ENCODE results near the gene CDK14.
"Not testable (repeated sequence)": the region's sequence is repeated elsewhere in the genome, so short reads cannot be mapped to it uniquely, and the experiment has no call there.

Gene CDK14

DNA sequence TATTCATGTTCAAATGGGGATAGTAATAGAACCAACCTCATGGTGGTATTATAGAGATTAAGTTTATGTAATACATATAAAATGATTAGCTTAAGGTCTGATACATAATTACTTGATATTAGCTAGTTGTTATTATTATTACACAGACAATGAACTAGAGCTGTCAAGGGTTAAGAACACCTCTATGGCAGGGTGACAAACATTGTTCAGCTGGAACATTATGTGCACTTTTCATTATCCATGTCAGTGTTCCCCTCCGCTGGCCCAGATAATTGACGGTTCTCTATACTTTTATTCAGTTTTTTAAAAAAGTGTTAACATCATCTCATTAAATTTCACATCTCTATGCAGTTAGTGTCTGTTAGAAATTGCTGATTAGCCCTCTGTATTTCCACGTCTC, 142.1 kb downstream of the CDK14 start:
- Mint-ChIP-seq H3K4me3 (no peak overlapping the region), H3K9me3 (peaks cover 6% of the 10 kb centered on the region), H3K27ac (no peak overlapping the region), H3K4me1 (ENCODE audit: low read depth) (no peaks in the 10 kb centered on the region), H3K36me3 (ENCODE audit: low read depth) (no peaks in the 10 kb centered on the region), H3K27me3 (ENCODE audit: low read depth) (no peaks in the 10 kb centered on the region)
- DNase-seq (ENCODE audit: low spot score): no peak

- no peak overlapping the region for H3K4me3 Mint-ChIP-seq
- DNase-seq (ENCODE audit: low spot score): no peak
- H3K27me3 Mint-ChIP-seq (ENCODE audit: low read depth): no peaks in the 10 kb centered on the region
- H3K4me1 Mint-ChIP-seq (ENCODE audit: low read depth): no peaks in the 10 kb centered on the region
- no peaks in the 10 kb centered on the region for H3K9me3 Mint-ChIP-seq
- no peak overlapping the region for H3K27ac Mint-ChIP-seq
- H3K36me3 Mint-ChIP-seq (ENCODE audit: low read depth): no peaks in the 10 kb centered on the region
Measured at GRCh38 chr7:90739716-90740115, 143.6 kb downstream of the CDK14 start.

- Mint-ChIP-seq H3K27ac (no peak overlapping the region), H3K4me3 (no peak overlapping the region), H3K4me1 (ENCODE audit: low read depth) (no peaks in the 10 kb centered on the region), H3K36me3 (ENCODE audit: low read depth) (no peaks in the 10 kb centered on the region), H3K27me3 (ENCODE audit: low read depth) (no peaks in the 10 kb centered on the region), H3K9me3 (no peaks in the 10 kb centered on the region)
- no peak for DNase-seq (ENCODE audit: low spot score)
Measured at GRCh38 chr7:90740386-90740785, 144.3 kb downstream of the CDK14 start.

- DNase-seq (ENCODE audit: low spot score): no peak
- H3K4me1 Mint-ChIP-seq (ENCODE audit: low read depth): no peaks in the 10 kb centered on the region
Measured at GRCh38 chr7:90743626-90744025, 147.5 kb downstream of the CDK14 start.

GRCh38 chr7:90747516-90747915, 151.4 kb downstream of the CDK14 start:
- H3K4me1 Mint-ChIP-seq (ENCODE audit: low read depth): no peaks in the 10 kb centered on the region
- no peak overlapping the region for H3K27ac Mint-ChIP-seq
- DNase-seq (ENCODE audit: low spot score): no peak
- no peak overlapping the region for H3K4me3 Mint-ChIP-seq
- no peaks in the 10 kb centered on the region for H3K9me3 Mint-ChIP-seq
- H3K36me3 Mint-ChIP-seq (ENCODE audit: low read depth): no peaks in the 10 kb centered on the region
- H3K27me3 Mint-ChIP-seq (ENCODE audit: low read depth): no peaks in the 10 kb centered on the region

More at GRCh38 chr7:90743626-90744025, 147.5 kb downstream of the CDK14 start:
- no peaks in the 10 kb centered on the region for H3K36me3 Mint-ChIP-seq (ENCODE audit: low read depth)
- no peaks in the 10 kb centered on the region for H3K9me3 Mint-ChIP-seq
- no peak overlapping the region for H3K27ac Mint-ChIP-seq
- no peak overlapping the region for H3K4me3 Mint-ChIP-seq
- H3K27me3 Mint-ChIP-seq (ENCODE audit: low read depth): no peaks in the 10 kb centered on the region

GRCh38 chr7:90749262-90749661, 153.1 kb downstream of the CDK14 start:
- DNase-seq (ENCODE audit: low spot score): no peak
- no peaks in the 10 kb centered on the region for H3K27me3 Mint-ChIP-seq (ENCODE audit: low read depth)
- no peak overlapping the region for H3K4me3 Mint-ChIP-seq
- no peaks in the 10 kb centered on the region for H3K9me3 Mint-ChIP-seq
- no peaks in the 10 kb centered on the region for H3K36me3 Mint-ChIP-seq (ENCODE audit: low read depth)
- H3K27ac Mint-ChIP-seq: no peak overlapping the region
- H3K4me1 Mint-ChIP-seq (ENCODE audit: low read depth): no peaks in the 10 kb centered on the region

DNA sequence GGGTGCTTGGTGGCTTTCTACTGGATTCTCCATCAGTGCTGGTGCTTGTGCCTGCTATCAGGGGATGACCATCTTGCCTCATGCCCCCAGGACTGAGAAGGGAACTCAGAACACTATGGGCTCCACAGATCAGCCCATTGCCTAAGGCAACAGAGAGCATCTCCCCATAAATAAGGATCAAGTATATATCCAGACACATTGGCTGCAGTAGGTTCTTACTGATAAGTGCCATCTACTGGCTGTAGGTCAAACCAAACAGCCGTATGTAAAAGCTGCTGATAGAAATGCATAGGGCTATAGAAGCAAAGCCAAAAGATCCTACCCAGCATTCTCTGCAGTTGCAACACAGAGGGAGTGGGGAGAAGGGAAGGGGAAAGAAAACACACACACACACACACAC, 153.7 kb downstream of the CDK14 start:
- Mint-ChIP-seq H3K27me3 (ENCODE audit: low read depth) (no peaks in the 10 kb centered on the region), H3K9me3 (no peaks in the 10 kb centered on the region), H3K36me3 (ENCODE audit: low read depth) (no peaks in the 10 kb centered on the region), H3K4me3 (no peak overlapping the region), H3K4me1 (ENCODE audit: low read depth) (no peaks in the 10 kb centered on the region), H3K27ac (no peak overlapping the region)
- no peak for DNase-seq (ENCODE audit: low spot score)

DNA sequence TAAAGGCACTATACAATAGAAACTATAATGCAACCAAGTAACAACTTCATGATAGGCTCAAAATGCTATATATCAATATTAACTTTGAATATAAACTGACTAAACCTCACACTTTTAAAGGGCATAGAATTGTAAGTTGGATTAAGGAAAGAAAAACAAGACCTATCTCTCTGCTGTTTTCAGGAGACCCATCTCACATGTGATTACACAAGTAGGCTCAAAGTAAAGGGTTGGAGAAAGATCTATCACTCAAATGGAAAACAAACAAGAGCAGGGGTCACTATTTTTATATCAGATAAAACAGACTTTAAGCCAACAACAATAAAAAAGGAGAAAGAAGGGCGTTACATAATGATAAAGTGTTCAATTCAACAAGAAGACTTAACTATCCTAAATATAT, 155.5 kb downstream of the CDK14 start:
- no peaks in the 10 kb centered on the region for H3K9me3 Mint-ChIP-seq
- no peak overlapping the region for H3K27ac Mint-ChIP-seq
- DNase-seq (ENCODE audit: low spot score): no peak
- no peaks in the 10 kb centered on the region for H3K27me3 Mint-ChIP-seq (ENCODE audit: low read depth)
- H3K36me3 Mint-ChIP-seq (ENCODE audit: low read depth): no peaks in the 10 kb centered on the region
- no peaks in the 10 kb centered on the region for H3K4me1 Mint-ChIP-seq (ENCODE audit: low read depth)
- no peak overlapping the region for H3K4me3 Mint-ChIP-seq

- DNase-seq (ENCODE audit: low spot score): no peak
- H3K9me3 Mint-ChIP-seq: no peaks in the 10 kb centered on the region
- no peaks in the 10 kb centered on the region for H3K4me1 Mint-ChIP-seq (ENCODE audit: low read depth)
- H3K36me3 Mint-ChIP-seq (ENCODE audit: low read depth): no peaks in the 10 kb centered on the region
- H3K27ac Mint-ChIP-seq: no peak overlapping the region
- H3K27me3 Mint-ChIP-seq (ENCODE audit: low read depth): no peaks in the 10 kb centered on the region
- H3K4me3 Mint-ChIP-seq: no peak overlapping the region
Measured at GRCh38 chr7:90752051-90752450, 155.9 kb downstream of the CDK14 start.

DNA sequence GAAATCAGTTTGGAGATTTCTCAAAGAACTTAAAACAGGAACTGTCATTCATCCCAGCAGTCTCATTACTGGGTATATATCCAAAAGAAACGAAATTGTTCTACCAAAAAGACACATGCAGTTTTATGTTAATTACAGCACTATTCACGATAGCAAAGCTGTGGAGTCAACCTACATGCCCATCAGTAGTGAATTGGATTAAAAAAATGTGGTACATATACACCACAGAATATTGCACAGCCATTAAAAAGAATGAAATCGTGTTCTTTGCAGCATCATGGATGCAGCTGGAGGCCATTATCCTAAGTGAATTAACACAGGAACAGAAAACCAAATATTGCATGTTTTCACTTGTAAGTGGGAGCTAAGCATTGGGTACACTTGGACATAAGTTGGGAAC, 158.9 kb downstream of the CDK14 start:
- no peak overlapping the region for H3K27ac Mint-ChIP-seq
- no peak for DNase-seq (ENCODE audit: low spot score)
- H3K27me3 Mint-ChIP-seq (ENCODE audit: low read depth): no peaks in the 10 kb centered on the region
- H3K4me1 Mint-ChIP-seq (ENCODE audit: low read depth): no peaks in the 10 kb centered on the region
- H3K9me3 Mint-ChIP-seq: no peaks in the 10 kb centered on the region
- H3K4me3 Mint-ChIP-seq: no peak overlapping the region
- H3K36me3 Mint-ChIP-seq (ENCODE audit: low read depth): no peaks in the 10 kb centered on the region

GRCh38 chr7:90756366-90756765, 160.2 kb downstream of the CDK14 start:
- DNase-seq (ENCODE audit: low spot score): no peak
- Mint-ChIP-seq H3K4me1 (ENCODE audit: low read depth) (no peaks in the 10 kb centered on the region), H3K4me3 (no peak overlapping the region), H3K27me3 (ENCODE audit: low read depth) (no peaks in the 10 kb centered on the region), H3K9me3 (no peaks in the 10 kb centered on the region), H3K36me3 (ENCODE audit: low read depth) (no peaks in the 10 kb centered on the region), H3K27ac (no peak overlapping the region)

DNA sequence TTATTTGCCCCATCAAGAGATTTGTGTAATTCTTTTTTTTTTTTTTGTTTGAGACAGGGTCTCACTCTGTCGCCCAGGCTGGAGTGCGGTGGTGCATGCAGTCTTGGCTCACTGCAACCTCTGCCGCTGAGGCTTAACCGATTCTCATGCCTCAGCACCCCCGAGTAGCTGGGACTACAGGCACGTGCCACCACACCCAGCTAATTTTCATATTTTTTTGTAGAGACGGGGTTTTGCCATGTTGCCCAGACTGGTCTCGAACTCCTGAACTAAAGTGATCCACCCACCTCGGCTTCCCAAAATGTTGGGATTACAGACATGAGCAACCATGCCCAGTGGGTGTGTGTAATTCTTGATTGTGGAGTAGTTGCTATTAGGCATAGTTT, 161.4 kb downstream of the CDK14 start:
- not testable (repeated sequence) for H3K4me1 Mint-ChIP-seq (ENCODE audit: low read depth); H3K36me3 Mint-ChIP-seq (ENCODE audit: low read depth); H3K9me3 Mint-ChIP-seq; DNase-seq (ENCODE audit: low spot score); H3K4me3 Mint-ChIP-seq; H3K27ac Mint-ChIP-seq; H3K27me3 Mint-ChIP-seq (ENCODE audit: low read depth)

DNA sequence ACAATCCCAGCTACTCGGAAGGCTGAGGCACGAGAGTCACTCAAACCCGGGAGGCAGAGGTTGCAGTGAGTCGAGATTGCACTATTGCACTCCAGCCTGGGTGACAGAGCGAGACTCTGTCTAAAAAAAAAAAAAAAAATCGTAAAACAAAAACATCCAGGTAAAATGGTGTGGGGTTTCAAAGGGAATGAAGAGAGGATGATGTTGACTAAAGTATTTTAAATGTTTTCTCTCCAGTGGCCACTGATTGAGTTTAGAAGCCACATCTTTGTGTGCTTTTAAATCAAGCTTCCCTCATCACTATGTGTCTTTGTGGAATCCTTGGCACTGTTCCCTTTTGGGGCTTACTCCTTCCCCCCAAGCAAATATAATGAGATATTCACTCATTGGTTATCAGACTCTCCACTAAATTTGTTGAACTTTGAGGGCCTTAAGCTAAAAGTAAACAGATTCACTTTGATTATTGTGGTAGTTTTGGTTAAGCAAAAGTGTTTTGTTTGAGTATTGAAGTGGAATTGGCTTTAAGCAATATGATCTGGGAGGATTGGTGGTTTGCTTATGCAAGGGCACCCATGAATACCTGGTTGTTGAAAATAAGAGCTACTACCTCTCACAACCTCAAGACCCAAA, 162.9 kb downstream of the CDK14 start:
- Mint-ChIP-seq H3K36me3 (ENCODE audit: low read depth) (no peaks in the 10 kb centered on the region), H3K4me3 (no peak overlapping the region), H3K27me3 (ENCODE audit: low read depth) (no peaks in the 10 kb centered on the region), H3K27ac (no peak overlapping the region), H3K4me1 (ENCODE audit: low read depth) (no peaks in the 10 kb centered on the region), H3K9me3 (no peaks in the 10 kb centered on the region)
- no peak for DNase-seq (ENCODE audit: low spot score)

GRCh38 chr7:90759710-90760109, 163.6 kb downstream of the CDK14 start:
- H3K27me3 Mint-ChIP-seq (ENCODE audit: low read depth): no peaks in the 10 kb centered on the region
- H3K4me1 Mint-ChIP-seq (ENCODE audit: low read depth): no peaks in the 10 kb centered on the region
- H3K9me3 Mint-ChIP-seq: no peaks in the 10 kb centered on the region
- no peaks in the 10 kb centered on the region for H3K36me3 Mint-ChIP-seq (ENCODE audit: low read depth)
- no peak overlapping the region for H3K4me3 Mint-ChIP-seq
- no peak overlapping the region for H3K27ac Mint-ChIP-seq
- DNase-seq (ENCODE audit: low spot score): no peak

DNA sequence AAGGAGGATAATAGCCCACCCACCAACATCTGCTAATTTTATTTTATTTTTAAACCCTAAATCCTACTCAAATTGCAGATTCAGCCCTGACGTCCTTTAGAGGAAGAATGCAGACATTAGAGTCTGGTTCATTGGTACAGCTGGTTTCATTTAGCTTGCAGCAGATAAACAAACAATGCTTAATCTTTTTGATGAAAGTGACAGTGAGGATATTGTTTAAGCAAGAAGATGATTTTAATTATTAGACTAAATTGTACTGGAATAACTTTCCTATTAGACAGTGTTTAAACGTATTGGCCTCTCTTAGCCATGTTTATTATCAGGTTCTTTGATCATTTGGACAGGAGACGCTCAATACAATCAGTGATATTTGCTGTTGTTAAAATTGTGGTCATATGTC, 164.8 kb downstream of the CDK14 start:
- no peaks in the 10 kb centered on the region for H3K27me3 Mint-ChIP-seq (ENCODE audit: low read depth)
- H3K27ac Mint-ChIP-seq: no peak overlapping the region
- no peaks in the 10 kb centered on the region for H3K9me3 Mint-ChIP-seq
- no peaks in the 10 kb centered on the region for H3K36me3 Mint-ChIP-seq (ENCODE audit: low read depth)
- no peak for DNase-seq (ENCODE audit: low spot score)
- no peaks in the 10 kb centered on the region for H3K4me1 Mint-ChIP-seq (ENCODE audit: low read depth)
- H3K4me3 Mint-ChIP-seq: no peak overlapping the region
